GM12801 (cell line): ENCODE measurements around the gene APOF.

Experiments
- CTCF ChIP-seq: IDR thresholded peaks from one replicate; pipeline ENCODE4 v1.5.1; 2011; ENCODE audit warnings: control low read depth; ENCODE audit not compliant: insufficient read length; ENCODE audit errors: extremely low read depth

APOF gene

GRCh38 chr12:56362130-56363059, at the start of gene APOF:
Gene APOF, minus strand, starts transcription at chr12:56362857. Its CDS starts 112 bp downstream, at chr12:56362745.
- TF ChIP-seq CTCF = no peak

GRCh38 chr12:56411781-56412639, 49.4 kb upstream of the APOF start:
- TF ChIP-seq CTCF = no peak

GRCh38 chr12:56410768-56411167, 48.1 kb upstream of the APOF start:
- no peak for TF ChIP-seq CTCF

DNA sequence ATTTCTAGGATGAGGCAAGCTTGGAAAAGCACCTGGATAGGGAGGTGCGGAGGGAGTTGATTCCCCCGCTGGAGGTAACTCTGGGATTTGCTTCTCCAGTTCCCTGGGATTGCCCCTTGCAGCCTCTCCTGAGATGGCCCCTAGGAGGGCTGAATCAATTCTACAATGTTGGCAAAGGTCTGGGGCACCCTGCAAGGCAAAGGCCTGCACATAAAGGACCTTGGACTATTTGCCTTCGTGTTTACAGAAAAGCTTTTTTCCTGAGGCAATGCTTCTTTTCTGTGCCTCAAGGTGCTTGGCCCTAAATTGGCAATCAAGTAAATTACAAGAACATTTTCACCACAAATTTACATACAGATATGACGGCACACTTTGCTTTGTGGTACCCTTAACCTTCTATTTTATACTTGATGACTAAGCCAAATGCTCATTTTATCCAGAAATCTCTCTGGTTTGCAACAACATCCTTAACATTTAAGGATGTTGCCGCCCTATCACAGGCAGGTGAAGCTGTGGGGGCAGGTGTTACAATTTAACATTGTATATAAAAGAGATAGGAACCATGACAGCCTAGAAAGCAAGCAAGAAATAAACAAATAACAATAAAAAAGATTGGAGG, 46.3 kb upstream of the APOF start:
- no peak for TF ChIP-seq CTCF

- TF ChIP-seq CTCF = no peak
These were observed 35.7 kb upstream of the APOF start for GRCh38 chr12:56398324-56398723.

DNA sequence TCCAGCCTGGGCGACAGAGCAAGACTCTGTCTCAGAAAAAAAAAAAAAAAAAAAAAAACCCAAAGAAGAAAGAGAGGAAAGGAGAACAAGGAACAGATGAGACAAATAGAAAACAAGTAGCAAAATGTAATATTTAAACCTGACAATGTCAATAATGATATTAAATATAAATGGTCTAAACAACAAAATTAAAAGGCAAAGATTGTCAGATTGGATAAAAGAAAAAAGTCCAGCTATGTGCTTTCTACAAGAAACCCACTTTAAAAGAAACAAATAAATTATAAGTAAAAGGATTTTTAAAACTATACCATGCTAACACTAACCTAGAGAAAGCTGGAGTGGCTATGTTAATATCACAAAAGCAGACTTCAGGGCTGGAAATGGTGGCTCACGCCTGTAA, 29.7 kb upstream of the APOF start:
- TF ChIP-seq CTCF = no peak

- no peak for TF ChIP-seq CTCF
These were observed 29.1 kb upstream of the APOF start for GRCh38 chr12:56391721-56392120.
